Activated CD4-positive, alpha-beta memory T cell treated with anti-CD3 and anti-CD28 coated beads, Interleukin-2, amount 10 ng/mL, durations not matched to agents 7 days and 5 days (primary cell): ENCODE data around the gene CLMN. TPM values are rescaled to one million over a fixed set of nuclear protein-coding genes. Genes with fewer than 3 reads are reported as not detected.
"Not testable (repeated sequence)": the region's sequence is repeated elsewhere in the genome, so short reads cannot be mapped to it uniquely, and the experiment has no call there.

Experiments
- CTCF ChIA-PET: fragments of 350-600 bp; sonication (Branson Sonifier 250); formaldehyde crosslinking; loops from one replicate; lab custom pipeline; 2021; ENCODE audit warnings: antibody characterized with exemption, inconsistent platforms; lab: Charles Lee
- POLR2A ChIA-PET: fragments of 350-600 bp; sonication (Branson Sonifier 250); formaldehyde crosslinking; loops from one replicate; lab custom pipeline; 2021; ENCODE audit warnings: antibody characterized with exemption; lab: Charles Lee
- DNase-seq: peaks from one replicate; pipeline ENCODE4 v3.0.0-alpha.2; 2020
- H3K27ac Mint-ChIP-seq: one replicate; pipeline ENCODE4 v1.8.0; 2021; ENCODE audit warnings: mild to moderate bottlenecking, mixed read lengths
- H3K27me3 Mint-ChIP-seq: one replicate; pipeline ENCODE4 v1.8.0; 2021; ENCODE audit warnings: mixed read lengths
- H3K36me3 Mint-ChIP-seq: one replicate; pipeline ENCODE4 v1.8.0; 2021; ENCODE audit warnings: low read depth, mixed read lengths
- H3K4me1 Mint-ChIP-seq: one replicate; pipeline ENCODE4 v1.8.0; 2021; ENCODE audit warnings: mixed read lengths
- H3K4me3 Mint-ChIP-seq: one replicate; pipeline ENCODE4 v1.8.0; 2021; ENCODE audit warnings: mild to moderate bottlenecking, mixed read lengths
- H3K9me3 Mint-ChIP-seq: one replicate; pipeline ENCODE4 v1.8.0; 2021; ENCODE audit warnings: mixed read lengths
- total RNA-seq, 2 experiments: library from RNA; stranded (reverse); gene quantifications; one replicate each; pipeline ENCODE4 v1.2.3, GENCODE V29; 2021

Gene CLMN
- total RNA-seq, 2 experiments from 2014 or later: 0.33 to 0.48 TPM

- DNase-seq: no peak
- H3K4me3 Mint-ChIP-seq: no peak overlapping the region
- no peaks in the 10 kb centered on the region for H3K36me3 Mint-ChIP-seq
- no peaks in the 10 kb centered on the region for H3K9me3 Mint-ChIP-seq
- H3K27ac Mint-ChIP-seq: no peak overlapping the region
- ChIA-PET POLR2A (no interaction called here), CTCF (no interaction called here)
- peaks cover 7% of the 10 kb centered on the region for H3K27me3 Mint-ChIP-seq
- H3K4me1 Mint-ChIP-seq: no peaks in the 10 kb centered on the region
These were observed 138.6 kb downstream of the CLMN start for GRCh38 chr14:95180966-95181741.

- H3K4me3 Mint-ChIP-seq, H3K9me3 Mint-ChIP-seq, H3K36me3 Mint-ChIP-seq, POLR2A ChIA-PET, CTCF ChIA-PET, H3K27me3 Mint-ChIP-seq, H3K27ac Mint-ChIP-seq, H3K4me1 Mint-ChIP-seq, DNase-seq: not testable (repeated sequence)
These were observed 144.0 kb downstream of the CLMN start for GRCh38 chr14:95175670-95176069.

GRCh38 chr14:95174184-95174792, 145.4 kb downstream of the CLMN start:
- H3K36me3 Mint-ChIP-seq: no peaks in the 10 kb centered on the region
- no peak overlapping the region for H3K4me3 Mint-ChIP-seq
- CTCF ChIA-PET: no interaction called here

GRCh38 chr14:95173518-95173917, 146.2 kb downstream of the CLMN start:
- peaks cover 3% of the 10 kb centered on the region for H3K27me3 Mint-ChIP-seq
- ChIA-PET POLR2A (no interaction called here), CTCF (no interaction called here)
- no peaks in the 10 kb centered on the region for H3K36me3 Mint-ChIP-seq
- H3K9me3 Mint-ChIP-seq: no peaks in the 10 kb centered on the region
- no peak for DNase-seq
- H3K4me1 Mint-ChIP-seq: no peaks in the 10 kb centered on the region
- no peak overlapping the region for H3K27ac Mint-ChIP-seq
- no peak overlapping the region for H3K4me3 Mint-ChIP-seq

More at GRCh38 chr14:95174184-95174792, 145.4 kb downstream of the CLMN start:
- Mint-ChIP-seq H3K9me3 (no peaks in the 10 kb centered on the region), H3K4me1 (no peaks in the 10 kb centered on the region), H3K27me3 (peaks cover 3% of the 10 kb centered on the region), H3K27ac (no peak overlapping the region)
- POLR2A ChIA-PET: interaction anchor here (1.3 kb wide), 1 partner anchor 18 kb away, joined by 4 read pairs; no protein-coding TSS in a partner anchor
- no peak for DNase-seq

- Mint-ChIP-seq H3K4me3 (no peak overlapping the region), H3K27me3 (no peaks in the 10 kb centered on the region), H3K36me3 (peaks cover 3% of the 10 kb centered on the region), H3K4me1 (no peaks in the 10 kb centered on the region), H3K27ac (no peak overlapping the region), H3K9me3 (peaks cover 11% of the 10 kb centered on the region)
- no peak for DNase-seq
- POLR2A ChIA-PET: no interaction called here
- CTCF ChIA-PET: no interaction called here
These were observed 152.5 kb downstream of the CLMN start for GRCh38 chr14:95167177-95167576.

GRCh38 chr14:95165517-95165916, 154.2 kb downstream of the CLMN start:
- H3K9me3 Mint-ChIP-seq: peaks cover 11% of the 10 kb centered on the region
- no peaks in the 10 kb centered on the region for H3K4me1 Mint-ChIP-seq
- no peak overlapping the region for H3K27ac Mint-ChIP-seq
- no peak overlapping the region for H3K4me3 Mint-ChIP-seq
- no peak for DNase-seq
- POLR2A ChIA-PET: no interaction called here
- CTCF ChIA-PET: no interaction called here
- peaks cover 3% of the 10 kb centered on the region for H3K36me3 Mint-ChIP-seq
- no peaks in the 10 kb centered on the region for H3K27me3 Mint-ChIP-seq

GRCh38 chr14:95164506-95164905, 155.2 kb downstream of the CLMN start:
- Mint-ChIP-seq H3K36me3 (peaks cover 3% of the 10 kb centered on the region), H3K4me3 (no peak overlapping the region), H3K27ac (no peak overlapping the region), H3K27me3 (no peaks in the 10 kb centered on the region), H3K4me1 (no peaks in the 10 kb centered on the region), H3K9me3 (peaks cover 11% of the 10 kb centered on the region)
- no peak for DNase-seq
- ChIA-PET POLR2A (no interaction called here), CTCF (no interaction called here)

GRCh38 chr14:95163666-95164065, 156.0 kb downstream of the CLMN start:
- peaks cover 1% of the 10 kb centered on the region for H3K4me1 Mint-ChIP-seq
- no peaks in the 10 kb centered on the region for H3K27me3 Mint-ChIP-seq
- ChIA-PET CTCF (no interaction called here), POLR2A (no interaction called here)
- peaks cover 3% of the 10 kb centered on the region for H3K36me3 Mint-ChIP-seq
- no peak overlapping the region for H3K4me3 Mint-ChIP-seq
- H3K9me3 Mint-ChIP-seq: peaks cover 11% of the 10 kb centered on the region
- H3K27ac Mint-ChIP-seq: no peak overlapping the region
- no peak for DNase-seq

GRCh38 chr14:95163132-95163531, 156.6 kb downstream of the CLMN start:
- Mint-ChIP-seq H3K27me3 (no peaks in the 10 kb centered on the region), H3K4me3 (no peak overlapping the region), H3K4me1 (peaks cover 2% of the 10 kb centered on the region), H3K9me3 (peaks cover 11% of the 10 kb centered on the region), H3K27ac (no peak overlapping the region), H3K36me3 (peaks cover 3% of the 10 kb centered on the region)
- POLR2A ChIA-PET: no interaction called here
- CTCF ChIA-PET: no interaction called here
- no peak for DNase-seq

- Mint-ChIP-seq H3K4me1 (peaks cover 7% of the 10 kb centered on the region), H3K4me3 (no peak overlapping the region), H3K9me3 (peaks cover 11% of the 10 kb centered on the region), H3K36me3 (peaks cover 3% of the 10 kb centered on the region), H3K27ac (no peak overlapping the region), H3K27me3 (no peaks in the 10 kb centered on the region)
- no peak for DNase-seq
- CTCF ChIA-PET: no interaction called here
- POLR2A ChIA-PET: no interaction called here
These were observed 157.1 kb downstream of the CLMN start for GRCh38 chr14:95162641-95163040.

GRCh38 chr14:95157327-95158189, 162.2 kb downstream of the CLMN start, which contains the start of gene DICER1:
Gene DICER1 (minus strand): TSS chr14:95157529. CDS start chr14:95133458, 24,071 bp downstream.
- peak within 1 kb of the TSS; percentile 95 for H3K4me3 Mint-ChIP-seq
- peak within 1 kb of the TSS; percentile 96 for H3K27ac Mint-ChIP-seq
- H3K9me3 Mint-ChIP-seq: no peaks in the 10 kb centered on the region
- ChIA-PET CTCF (no interaction called here), POLR2A (interaction anchor here (0.9 to 1.7 kb wide), 5 partner anchors 14 to 377 kb away, joined by 3 to 5 read pairs (median 4); partner anchors contain the start of gene CLMN)
- H3K4me1 Mint-ChIP-seq: peaks cover 34% of the 10 kb centered on the region
- H3K27me3 Mint-ChIP-seq: no peaks in the 10 kb centered on the region
- peaks cover 13% of the 10 kb centered on the region for H3K36me3 Mint-ChIP-seq
- DNase-seq: peak; percentile 94

- ChIA-PET CTCF (no interaction called here), POLR2A (interaction anchor here (1.0 to 1.7 kb wide), 5 partner anchors 9 to 377 kb away, joined by 3 to 5 read pairs (median 4); partner anchors contain the start of gene CLMN)
- H3K9me3 Mint-ChIP-seq: no peaks in the 10 kb centered on the region
- H3K4me3 Mint-ChIP-seq: peak overlapping the region; percentile 95
- H3K4me1 Mint-ChIP-seq: peaks cover 34% of the 10 kb centered on the region
- peaks cover 13% of the 10 kb centered on the region for H3K36me3 Mint-ChIP-seq
- no peak overlapping the region for H3K27ac Mint-ChIP-seq
- DNase-seq: no peak
- H3K27me3 Mint-ChIP-seq: no peaks in the 10 kb centered on the region
These were observed 162.7 kb downstream of the CLMN start for GRCh38 chr14:95157048-95157326.
